Coronary artery (tissue), 2 donors: ENCODE measurements around the gene PRKCE.
A peak's percentile ranks its signal among the peaks of the same experiment; 100 is the strongest.

Experiments
- DNase-seq: peaks from one replicate; pipeline ENCODE4 v3.0.0-alpha.2; 2017; ENCODE audit warnings: low spot score
- H3K27ac ChIP-seq, 2 donors: fragments of 200-600 bp; sonication (generic); one replicate each; pipeline ENCODE4 v1.5.1; 2016 to 2019
- H3K4me3 ChIP-seq: fragments of 200-600 bp; sonication (generic); 2 replicates; pipeline ENCODE4 v1.5.1; 2016; ENCODE audit warnings: mild to moderate bottlenecking, moderate library complexity
- TF ChIP-seq, protein P1 (sequence below): fragments of 200-600 bp; sonication (generic); IDR thresholded peaks from one replicate; pipeline ENCODE4 v1.5.1; 2019; ENCODE audit warnings: antibody characterized with exemption

The PRKCE gene

GRCh38 chr2:45836740-45837139 is 185.3 kb downstream of the PRKCE start:
- no peak overlapping the region for H3K27ac ChIP-seq
- no peak overlapping the region for H3K4me3 ChIP-seq
- DNase-seq, result no peak
- TF ChIP-seq, protein P1, sequence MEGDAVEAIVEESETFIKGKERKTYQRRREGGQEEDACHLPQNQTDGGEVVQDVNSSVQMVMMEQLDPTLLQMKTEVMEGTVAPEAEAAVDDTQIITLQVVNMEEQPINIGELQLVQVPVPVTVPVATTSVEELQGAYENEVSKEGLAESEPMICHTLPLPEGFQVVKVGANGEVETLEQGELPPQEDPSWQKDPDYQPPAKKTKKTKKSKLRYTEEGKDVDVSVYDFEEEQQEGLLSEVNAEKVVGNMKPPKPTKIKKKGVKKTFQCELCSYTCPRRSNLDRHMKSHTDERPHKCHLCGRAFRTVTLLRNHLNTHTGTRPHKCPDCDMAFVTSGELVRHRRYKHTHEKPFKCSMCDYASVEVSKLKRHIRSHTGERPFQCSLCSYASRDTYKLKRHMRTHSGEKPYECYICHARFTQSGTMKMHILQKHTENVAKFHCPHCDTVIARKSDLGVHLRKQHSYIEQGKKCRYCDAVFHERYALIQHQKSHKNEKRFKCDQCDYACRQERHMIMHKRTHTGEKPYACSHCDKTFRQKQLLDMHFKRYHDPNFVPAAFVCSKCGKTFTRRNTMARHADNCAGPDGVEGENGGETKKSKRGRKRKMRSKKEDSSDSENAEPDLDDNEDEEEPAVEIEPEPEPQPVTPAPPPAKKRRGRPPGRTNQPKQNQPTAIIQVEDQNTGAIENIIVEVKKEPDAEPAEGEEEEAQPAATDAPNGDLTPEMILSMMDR, result no peak

DNA sequence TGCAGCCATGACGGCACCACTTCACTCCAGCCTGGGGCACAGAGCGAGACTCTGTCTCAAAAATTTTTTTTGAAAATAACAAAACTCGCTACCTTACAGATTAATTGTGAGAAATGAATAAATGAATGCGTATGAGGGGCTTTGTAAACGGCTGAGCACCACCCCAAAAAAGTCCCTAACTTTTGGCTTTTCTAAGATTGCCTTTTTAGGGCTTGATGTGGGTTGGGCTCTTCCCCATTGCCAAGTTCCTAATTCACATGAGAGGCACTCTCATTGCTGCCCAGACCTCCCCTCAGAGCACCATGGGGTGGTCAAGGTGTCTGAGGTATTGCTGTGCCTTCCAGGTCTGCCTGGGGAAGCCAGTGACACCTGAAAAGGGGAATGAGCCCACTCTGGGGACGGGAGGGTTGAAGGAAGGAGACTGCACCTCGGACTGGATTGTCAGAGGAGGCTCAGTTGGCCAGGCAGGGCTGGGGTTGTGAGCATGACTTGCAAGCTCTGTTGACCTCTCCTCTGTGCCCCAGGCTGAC is 186.4 kb downstream of the PRKCE start:
- no peak for DNase-seq
- TF ChIP-seq, protein P1, result no peak

GRCh38 chr2:45839508-45840251 is 188.2 kb downstream of the PRKCE start:
- no peak for DNase-seq
- Histone ChIP-seq H3K4me3 (peak overlapping the region; percentile 23), H3K27ac (no peak overlapping the region)
- TF ChIP-seq, protein P1, result no peak

More for the DNA sequence above, 186.4 kb downstream of the PRKCE start:
- no peak overlapping the region for H3K27ac ChIP-seq
- H3K4me3 ChIP-seq, result no peak overlapping the region

DNA sequence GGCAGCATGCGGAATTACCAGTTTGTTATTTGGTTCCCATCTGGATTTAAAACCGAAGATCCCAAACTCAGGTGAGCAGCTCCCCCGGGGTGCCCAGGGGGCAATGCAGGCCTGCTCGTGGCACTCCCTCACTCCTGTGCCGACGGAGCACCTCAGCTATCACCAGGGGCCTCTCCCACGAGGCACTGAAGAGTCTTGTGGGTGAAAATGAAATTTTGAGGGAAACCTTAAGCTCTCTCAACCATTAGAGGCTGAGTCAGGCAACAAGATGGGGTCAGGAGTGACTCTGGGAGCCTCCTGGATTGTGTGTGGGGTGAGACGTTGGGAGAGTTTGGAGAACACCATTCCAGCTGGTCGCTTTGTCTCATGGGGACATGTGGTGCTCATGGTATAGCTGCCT is 189.0 kb downstream of the PRKCE start:
- Histone ChIP-seq H3K27ac (no peak overlapping the region), H3K4me3 (no peak overlapping the region)
- DNase-seq, result no peak
- TF ChIP-seq, protein P1, result no peak

DNA sequence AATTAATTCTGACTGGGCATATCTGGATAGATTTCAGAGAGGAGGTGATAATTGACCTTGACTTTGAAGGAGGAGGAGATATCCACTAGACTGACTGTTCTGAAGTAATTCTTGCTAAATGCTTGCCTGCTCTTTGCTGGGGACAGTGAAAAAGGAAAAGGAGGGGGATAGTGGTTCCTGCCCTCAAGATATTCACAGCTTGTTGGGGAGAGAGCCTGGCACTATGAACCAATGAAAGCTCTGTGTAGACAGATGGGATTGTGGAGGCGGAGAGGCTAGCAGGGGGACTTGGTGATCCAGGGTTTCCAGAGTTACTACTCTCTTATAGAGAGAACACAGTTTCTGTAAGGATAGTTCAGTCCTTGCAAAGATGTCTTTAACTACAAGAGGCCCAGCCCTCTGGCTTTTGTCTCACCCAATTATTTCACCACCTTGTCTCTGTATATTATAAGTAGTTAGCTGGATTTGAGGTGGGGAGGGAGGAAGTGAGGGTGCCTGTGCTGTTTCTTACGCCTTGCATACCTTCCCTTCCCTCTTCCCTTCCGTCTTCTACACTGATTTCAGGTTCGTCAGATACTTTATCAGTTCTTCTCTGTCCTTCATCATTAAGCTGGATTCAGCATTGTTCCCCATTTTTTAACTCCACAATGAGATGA is 190.4 kb downstream of the PRKCE start:
- no peak for DNase-seq
- TF ChIP-seq, protein P1, result no peak
- H3K27ac ChIP-seq, result no peak overlapping the region
- no peak overlapping the region for H3K4me3 ChIP-seq

GRCh38 chr2:45843136-45843535 is 191.7 kb downstream of the PRKCE start:
- Histone ChIP-seq H3K27ac (no peak overlapping the region), H3K4me3 (no peak overlapping the region)
- TF ChIP-seq, protein P1, result no peak
- no peak for DNase-seq
